ENCODE results near the gene CLDN6.

GRCh38 chr16:2999929-3000328 lies 18.1 kb downstream of the CLDN6 start:
- no peak for TF ChIP-seq CTCF (IDR thresholded peaks at IDR 0.05)
- TF ChIP-seq POLR2A (IDR thresholded peaks at IDR 0.05) = no peak

All from adrenal gland (tissue), 5 donors.